ENCODE measurements around the gene MRPL34.

DNA sequence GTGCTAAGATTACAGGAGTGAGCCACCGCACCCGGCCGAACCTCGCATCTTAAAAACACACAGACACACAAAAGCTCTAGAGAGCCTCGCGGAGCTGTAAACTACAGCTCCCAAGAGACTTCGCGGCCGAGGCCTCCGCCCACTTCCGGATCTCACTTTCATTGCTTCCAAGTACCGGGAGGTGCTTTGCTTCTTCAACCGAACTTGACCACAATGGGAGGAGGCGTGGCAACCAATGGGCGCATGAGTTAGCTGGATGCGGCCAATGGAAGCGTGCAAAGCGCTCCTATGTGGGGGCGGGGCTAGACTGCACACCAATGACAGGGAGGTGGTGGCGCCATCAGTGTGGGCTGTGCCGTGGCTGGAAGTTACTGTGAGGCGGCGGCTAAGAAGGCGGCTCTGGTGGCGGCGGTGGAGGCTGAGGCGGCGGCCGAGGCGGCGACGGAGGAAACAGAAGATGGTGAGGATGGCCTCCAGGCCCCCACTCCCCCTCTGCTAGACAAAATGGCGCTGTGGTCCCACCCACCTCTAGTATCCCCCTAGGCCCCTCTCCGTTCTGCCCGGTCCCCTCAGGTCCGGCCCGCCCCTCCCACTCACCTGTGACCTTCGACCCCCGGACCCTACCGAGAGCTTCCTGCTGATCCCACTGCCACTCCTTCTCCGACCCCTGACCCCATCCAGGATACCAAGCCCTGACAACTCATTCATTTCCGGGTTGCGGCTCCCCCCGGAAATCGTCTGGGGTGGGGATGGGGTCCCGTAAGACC, 3.7 kb downstream of the MRPL34 start, which contains the start of gene DDA1:
- TF ChIP-seq EZH2 (IDR thresholded peaks at IDR 0.05; ENCODE audit: low read length, missing control alignments) (no peak), CTCF (conservative IDR thresholded peaks at IDR 0.05 in 1 of 2, IDR thresholded peaks at IDR 0.05 in 1 of 2; ENCODE audit: low read depth in 1 of 2, low read length in 2 of 2) (no peak)
